ENCODE data around the gene SIL1.

- TF ChIP-seq RARB (CRISPR knock-in tag; IDR thresholded peaks at IDR 0.05) (no peak), CTCF (IDR thresholded peaks at IDR 0.05) (no peak), POLR2A (IDR thresholded peaks at IDR 0.05; ENCODE audit: low read length) (no peak), SMC3 (IDR thresholded peaks at IDR 0.05) (no peak), MYC (IDR thresholded peaks at IDR 0.05; ENCODE audit: borderline replicate concordance, low read length) (no peak), RFX5 (IDR thresholded peaks at IDR 0.05) (no peak), RCOR1 (IDR thresholded peaks at IDR 0.05; ENCODE audit: low read depth, low read length) (no peak), KDM1A (IDR thresholded peaks at IDR 0.05; ENCODE audit: low read depth) (no peak), MAX (IDR thresholded peaks at IDR 0.05) (no peak), EHMT2 (IDR thresholded peaks at IDR 0.05; ENCODE audit: low read depth) (no peak)
These were observed 230.2 kb downstream of the SIL1 start for GRCh38 chr5:138967791-138968448.

Data from A549 (cell line).